GM21723 (cell line): ENCODE measurements around the gene ADAT1.

Experiments
- ATAC-seq: cut with Tn5 transposase; IDR thresholded peaks from one replicate; pipeline ENCODE4 v1.9.1; 2021; ENCODE audit warnings: mild to moderate bottlenecking, moderate library complexity; ENCODE audit not compliant: unreplicated experiment

The ADAT1 gene, protein sequence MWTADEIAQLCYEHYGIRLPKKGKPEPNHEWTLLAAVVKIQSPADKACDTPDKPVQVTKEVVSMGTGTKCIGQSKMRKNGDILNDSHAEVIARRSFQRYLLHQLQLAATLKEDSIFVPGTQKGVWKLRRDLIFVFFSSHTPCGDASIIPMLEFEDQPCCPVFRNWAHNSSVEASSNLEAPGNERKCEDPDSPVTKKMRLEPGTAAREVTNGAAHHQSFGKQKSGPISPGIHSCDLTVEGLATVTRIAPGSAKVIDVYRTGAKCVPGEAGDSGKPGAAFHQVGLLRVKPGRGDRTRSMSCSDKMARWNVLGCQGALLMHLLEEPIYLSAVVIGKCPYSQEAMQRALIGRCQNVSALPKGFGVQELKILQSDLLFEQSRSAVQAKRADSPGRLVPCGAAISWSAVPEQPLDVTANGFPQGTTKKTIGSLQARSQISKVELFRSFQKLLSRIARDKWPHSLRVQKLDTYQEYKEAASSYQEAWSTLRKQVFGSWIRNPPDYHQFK

DNA sequence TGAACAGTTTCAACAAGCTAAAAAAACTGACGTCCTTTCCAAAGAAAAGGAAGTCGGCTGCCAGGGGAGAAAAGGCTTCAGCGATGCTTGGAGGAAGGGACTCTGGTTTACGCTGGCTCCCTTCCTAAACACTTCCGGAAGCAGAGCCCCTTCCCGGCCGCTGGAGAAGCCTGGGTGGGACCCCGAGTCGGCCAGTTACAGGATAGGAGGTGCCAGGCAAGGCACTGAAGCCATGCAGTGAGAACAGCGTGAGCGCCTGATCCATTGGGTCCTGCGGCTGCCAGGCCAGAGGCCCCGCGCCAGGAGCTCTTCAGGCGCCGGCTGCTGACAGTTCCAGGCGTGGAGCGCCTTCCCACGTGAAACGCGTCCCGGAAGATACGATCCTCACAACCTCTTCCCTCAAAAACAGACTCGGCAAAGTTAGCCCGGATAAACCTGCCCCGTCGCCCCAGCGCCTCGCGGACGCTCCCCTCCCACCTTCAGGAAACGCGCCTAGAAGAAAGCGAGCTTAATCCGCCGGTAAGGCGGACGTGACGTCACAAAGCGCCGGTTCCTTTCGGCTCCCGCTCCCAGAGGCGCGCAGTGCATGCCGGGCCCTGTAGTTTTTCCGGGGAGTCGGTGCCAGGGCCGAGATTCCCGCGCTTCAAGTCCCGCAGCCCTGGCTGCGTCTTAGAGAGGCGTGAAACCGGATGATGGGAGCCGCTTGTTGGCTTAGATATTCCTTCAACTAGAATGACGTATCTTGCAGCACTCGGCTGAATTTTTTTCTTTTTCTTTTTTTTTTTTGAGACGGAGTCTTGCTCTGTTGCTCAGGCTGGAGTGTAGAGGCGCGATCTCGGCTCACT lies at the start of gene ADAT1:
Gene ADAT1, minus strand, starts transcription at position 521 of the 845 bp plus-strand sequence. CDS start 2,482 bp downstream, outside the sequence.
- ATAC-seq = peak; percentile 95

DNA sequence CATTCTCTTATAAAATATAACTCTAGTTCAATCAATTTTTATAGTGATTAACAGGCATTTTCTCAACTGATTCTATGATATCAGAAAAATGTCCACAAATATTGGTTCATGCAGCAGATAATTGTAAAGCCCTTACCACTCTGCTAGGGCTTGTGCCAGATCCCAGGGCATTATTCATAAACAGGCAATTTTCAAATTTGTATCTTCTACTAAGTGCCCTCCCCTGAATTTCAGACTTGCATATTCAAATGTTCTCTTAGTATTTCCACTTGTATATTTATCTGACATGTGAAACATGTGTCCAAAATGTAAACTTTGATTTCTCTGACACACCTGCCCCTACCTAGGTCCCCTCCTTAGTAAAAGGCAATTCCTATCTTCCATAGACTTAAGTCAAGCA lies 44.4 kb upstream of the ADAT1 start:
- no peak for ATAC-seq

DNA sequence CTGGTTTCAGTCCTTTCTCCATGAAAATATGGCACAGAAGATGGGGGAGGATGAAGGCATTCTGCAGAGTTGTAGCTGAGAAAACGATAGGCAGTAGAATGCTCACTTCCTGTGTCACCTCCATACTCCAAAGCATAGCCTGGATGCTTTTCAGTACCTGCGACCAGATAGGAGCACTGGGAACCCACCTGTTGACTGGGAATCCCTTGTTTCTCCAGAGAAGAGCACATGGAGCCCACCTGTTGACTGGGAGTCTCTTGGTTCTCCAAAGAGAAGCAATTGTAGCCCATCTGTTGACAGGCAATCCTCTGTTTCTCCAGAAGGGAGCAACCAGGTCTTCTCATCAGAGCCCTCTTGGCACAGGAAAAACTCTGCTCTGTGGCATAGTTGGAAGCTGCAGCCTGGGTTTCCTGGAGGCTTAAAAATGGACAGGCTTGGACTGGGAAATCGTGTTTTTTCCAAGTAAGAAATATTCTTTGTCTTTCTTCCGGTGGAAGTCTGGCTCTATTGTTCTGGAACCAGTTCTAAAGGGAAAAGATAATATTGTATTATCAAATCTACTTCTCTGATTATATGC lies 37.7 kb upstream of the ADAT1 start:
- ATAC-seq = no peak

DNA sequence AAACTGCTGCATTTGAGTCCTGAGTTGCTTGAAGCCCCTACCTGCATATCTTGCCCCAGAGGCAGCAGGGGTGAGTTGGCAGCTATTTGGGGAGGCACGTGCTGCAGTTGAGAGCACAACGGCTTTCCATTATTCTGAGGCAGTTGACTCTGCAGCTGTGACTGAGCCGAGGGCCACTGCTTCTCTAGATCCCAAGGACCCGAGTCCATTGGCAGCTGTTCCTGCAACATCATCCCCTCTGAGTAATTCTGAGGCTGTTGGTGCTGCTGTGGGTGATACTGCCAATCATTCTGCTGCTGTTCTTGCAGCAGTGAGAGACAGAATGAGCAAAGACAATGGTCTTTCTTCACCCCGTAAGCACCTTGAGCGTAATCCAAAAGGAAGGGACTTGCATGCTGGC lies 37.2 kb upstream of the ADAT1 start:
- no peak for ATAC-seq

DNA sequence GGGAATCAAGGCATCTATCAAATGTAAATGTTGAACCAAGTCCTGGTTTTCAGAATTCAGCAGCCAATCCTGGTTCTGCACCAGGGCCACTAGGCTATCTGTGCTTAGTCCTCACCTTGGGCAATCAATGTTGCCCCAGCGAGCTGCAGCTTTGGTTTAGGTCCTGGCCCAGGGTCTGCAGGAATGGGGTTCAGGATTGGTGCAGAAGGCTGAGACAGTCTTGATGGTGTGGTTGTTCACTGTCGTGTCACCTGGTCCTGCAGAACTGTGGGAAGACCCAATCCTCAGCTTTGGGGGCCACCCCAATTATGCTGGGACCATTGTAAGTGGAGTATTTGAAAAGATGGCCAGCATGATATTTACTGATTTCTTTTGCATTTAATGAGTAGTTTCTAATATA lies 35.1 kb upstream of the ADAT1 start:
- ATAC-seq = no peak

DNA sequence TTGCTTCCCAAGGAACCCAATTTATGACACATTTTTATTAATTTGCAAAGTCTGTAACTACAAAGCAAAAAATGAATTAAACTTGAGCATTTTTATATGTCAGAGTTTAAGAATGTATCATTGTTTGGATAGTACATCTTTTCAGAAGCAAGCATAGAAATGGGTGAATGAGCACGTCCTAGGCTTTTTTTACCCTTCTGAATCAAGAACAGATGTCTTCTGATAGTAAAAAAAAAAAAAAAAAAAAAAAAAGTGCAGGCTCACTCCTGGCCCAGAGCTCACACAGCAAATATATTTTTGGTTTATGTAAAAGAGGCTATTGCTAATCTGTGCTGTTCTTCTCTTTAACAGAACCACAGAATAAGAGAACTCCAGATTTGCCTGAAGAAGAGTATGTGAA lies 30.8 kb upstream of the ADAT1 start:
- ATAC-seq = no peak

DNA sequence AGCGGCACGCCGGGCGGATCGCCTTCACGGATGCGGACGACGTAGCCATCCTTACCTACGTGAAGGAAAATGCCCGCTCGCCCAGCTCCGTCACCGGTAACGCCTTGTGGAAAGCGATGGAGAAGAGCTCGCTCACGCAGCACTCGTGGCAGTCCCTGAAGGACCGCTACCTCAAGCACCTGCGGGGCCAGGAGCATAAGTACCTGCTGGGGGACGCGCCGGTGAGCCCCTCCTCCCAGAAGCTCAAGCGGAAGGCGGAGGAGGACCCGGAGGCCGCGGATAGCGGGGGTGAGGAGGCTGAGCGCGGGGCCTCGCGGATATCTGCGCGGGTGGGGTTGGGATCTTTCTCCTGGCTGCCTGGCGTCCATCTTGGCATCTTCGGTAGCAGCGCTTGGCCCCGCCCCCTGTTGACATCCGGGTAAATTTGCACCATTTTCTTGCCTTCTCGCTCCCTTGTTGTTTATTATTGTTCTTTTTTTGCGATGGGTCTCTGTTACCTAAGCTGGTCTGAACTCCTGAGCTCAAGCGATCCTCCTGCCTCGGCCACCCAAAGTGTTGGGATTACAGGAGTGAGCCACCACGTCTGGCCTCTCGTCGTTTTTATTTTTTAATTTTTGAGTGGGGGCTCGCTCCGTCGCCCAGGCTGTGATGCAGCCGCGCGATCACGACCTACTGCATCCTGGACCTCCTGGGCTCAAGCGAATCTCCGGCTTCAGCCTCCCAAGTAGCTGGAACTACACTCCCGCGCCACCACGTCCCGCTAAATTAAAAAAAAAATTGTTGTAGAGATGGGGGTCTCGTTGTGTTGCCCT lies 25.4 kb upstream of the ADAT1 start:
- peak; percentile 42 for ATAC-seq

DNA sequence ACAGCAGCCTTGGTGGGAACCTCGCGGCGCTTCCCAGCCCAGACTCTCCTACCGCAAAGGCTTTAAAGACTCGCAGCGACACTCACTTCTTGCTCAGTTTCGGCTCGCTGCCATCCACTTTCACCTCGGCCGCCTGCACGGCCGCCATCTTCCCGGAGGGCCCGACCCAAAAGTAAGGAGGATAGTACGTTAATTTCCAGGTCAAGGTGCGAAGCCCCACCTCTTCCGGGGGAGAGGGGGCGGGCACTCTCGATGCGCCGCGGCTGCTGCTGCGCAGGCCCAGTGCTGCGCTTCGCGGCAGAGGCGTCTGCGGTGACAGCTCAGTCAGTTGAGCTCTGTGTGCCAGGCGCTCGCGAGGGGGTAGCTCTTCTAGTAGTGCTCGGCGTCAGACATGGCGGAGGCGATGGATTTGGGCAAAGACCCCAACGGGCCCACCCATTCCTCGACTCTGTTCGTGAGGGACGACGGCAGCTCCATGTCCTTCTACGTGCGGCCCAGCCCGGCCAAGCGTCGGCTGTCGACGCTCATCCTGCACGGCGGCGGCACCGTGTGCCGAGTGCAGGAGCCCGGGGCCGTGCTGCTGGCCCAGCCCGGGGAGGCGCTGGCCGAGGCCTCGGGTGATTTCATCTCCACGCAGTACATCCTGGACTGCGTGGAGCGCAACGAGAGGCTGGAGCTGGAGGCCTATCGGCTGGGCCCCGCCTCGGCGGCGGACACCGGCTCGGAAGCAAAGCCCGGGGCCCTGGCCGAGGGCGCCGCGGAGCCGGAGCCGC lies 24.6 kb upstream of the ADAT1 start, which contains the start of the genes KARS1 and TERF2IP:
Gene KARS1, minus strand, starts transcription at position 174 of the 773 bp plus-strand sequence. Its CDS starts 26 bp downstream, at position 148.
Gene TERF2IP, plus strand, starts transcription at position 282 of the 773 bp plus-strand sequence. Its CDS starts 110 bp downstream, at position 392.
- ATAC-seq = peak; percentile 85

DNA sequence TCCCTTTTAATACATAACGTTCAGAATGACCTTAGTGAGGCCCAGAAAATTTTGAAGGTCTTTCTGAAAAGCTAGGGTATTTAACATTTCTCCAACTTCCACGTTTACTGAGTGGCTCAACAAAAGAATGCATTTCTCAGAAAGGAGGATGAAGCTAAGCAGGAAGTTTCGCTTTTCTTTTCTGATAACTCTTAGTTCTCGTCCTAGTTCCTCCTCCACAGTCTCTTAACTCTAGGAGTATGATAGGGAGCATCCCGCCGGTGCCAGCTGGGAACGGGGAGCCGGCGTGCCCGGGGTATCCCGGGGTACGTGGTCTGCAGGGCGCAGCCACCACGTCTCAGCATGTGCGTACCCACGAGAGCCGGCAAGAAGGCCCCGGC lies 24.0 kb upstream of the ADAT1 start:
- ATAC-seq = peak; percentile 27

DNA sequence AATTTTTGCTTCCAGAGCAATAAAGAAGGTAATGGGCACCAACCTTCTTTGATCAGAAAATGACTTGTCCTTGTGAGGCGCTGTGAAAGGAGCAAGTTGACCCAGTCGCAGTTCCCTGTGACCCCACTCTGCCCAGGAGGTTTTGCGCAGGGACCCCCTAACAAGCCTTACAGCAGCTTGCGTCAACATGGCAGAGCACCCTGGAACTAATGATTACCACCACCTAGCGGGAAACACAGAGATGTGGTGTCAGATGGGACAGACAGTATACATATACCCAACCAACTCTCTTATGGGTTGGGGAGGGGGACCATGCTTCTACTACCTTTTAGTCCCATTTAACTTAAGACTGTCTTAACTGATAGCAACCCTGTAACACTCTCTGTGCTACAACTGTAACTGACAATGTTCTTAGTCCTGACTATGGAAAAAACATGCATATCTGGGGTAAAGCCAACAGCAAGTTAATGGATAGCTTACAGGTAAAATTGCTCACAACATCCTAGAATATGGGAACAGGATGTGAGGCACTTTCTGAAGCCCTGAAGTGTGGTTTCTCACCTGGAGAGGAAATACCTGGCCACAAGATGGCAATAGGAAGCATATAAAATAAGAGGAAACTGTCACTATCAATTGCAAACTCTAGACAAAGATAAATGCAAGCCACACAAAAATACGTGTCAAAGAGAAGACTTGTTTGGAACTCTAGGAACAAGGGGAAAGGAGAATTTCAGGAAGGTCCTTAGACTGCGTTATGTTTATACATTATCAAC lies 21.3 kb upstream of the ADAT1 start:
- no peak for ATAC-seq

DNA sequence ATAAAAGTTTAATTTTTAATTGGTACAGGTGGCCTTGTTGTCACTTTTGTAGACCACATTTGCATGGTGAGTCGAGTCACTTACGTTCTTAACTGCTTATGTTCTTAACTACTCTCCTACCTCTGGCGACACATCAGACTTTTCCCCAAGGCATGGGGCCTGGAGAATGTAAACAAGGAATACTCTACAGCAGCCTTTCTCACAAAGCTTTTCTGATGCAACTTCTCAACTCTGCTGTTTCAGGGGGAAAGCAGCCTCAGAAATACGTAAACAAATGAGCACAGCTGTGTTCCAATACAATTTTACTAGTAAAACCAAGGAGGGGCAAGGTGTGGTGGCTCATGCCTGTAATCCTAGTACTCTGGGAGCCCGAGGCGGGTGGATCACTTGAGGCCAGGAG lies 17.5 kb upstream of the ADAT1 start:
- no peak for ATAC-seq

DNA sequence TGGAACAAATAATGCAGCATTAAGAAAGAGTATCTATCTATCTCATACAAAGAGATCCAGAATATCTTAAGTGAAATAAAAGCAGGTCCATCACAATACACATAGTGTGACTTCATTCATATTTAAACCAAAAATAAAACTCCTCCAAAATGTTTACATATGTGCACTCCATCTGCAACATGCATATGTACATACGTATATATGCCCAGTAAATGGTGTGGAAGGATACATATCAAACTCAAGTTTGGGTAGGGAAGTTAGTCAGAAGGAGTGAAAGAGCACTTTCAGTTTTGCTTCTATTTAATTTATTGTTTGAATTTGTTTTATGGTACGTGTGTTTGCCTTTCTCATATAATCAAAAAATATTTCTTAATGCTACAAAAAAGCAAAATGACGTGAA lies 12.0 kb upstream of the ADAT1 start:
- no peak for ATAC-seq

DNA sequence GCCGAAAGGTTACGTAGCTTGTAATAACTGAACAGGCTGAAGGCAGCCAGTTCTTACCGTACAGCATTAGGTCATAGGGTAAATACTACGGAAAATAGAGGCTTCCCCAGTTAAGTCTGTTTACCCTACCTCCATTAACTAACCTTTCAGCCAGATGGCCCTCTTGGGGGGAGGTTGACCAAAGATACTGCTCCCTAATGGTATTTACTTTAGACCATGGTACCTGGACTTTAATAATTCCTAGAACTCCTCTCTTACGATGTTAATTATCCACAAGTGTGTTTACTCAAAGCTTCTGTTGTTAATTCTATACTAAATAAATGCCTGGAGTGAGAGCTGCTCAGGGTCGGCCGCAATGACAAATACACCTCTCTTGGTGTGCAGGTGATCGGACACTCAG lies 9.8 kb upstream of the ADAT1 start:
- no peak for ATAC-seq

DNA sequence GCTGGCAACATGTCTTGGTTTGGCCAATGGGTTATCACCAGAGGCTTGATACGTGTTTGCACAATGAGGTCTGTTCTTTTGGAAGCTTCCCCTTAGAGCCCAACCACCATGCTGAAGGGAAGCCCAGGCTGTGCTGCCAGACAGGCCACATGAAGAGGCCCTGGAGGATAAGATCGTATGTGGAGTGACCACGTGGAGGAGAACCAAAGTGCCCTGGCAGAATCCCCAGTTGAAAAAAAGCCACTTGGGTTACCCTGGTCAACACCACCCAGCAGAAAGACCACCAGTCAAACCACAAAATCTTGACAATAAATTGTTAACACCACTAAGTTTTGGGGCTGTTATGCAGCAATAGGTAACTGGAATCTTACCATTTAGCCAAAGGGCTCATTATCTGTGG lies 7.0 kb upstream of the ADAT1 start:
- no peak for ATAC-seq

DNA sequence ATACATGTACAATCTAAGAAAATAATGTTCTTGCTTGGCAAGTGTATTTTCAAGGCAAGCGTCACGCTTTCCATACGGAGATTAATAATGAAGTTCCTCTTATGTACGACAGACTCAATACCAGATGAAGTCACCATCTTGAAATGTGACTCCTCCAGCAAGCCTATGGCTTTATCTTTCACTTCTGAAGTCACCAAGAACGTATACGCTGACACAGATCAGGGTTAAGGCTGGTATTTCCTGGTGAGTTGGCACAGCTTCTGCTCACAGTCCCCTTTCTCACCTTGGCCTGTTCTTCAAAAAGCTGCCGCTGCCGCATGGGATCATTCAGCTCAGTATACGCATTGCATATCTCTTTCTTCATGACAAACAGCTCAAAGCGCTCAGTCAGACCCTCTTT lies 6.1 kb upstream of the ADAT1 start:
- no peak for ATAC-seq

DNA sequence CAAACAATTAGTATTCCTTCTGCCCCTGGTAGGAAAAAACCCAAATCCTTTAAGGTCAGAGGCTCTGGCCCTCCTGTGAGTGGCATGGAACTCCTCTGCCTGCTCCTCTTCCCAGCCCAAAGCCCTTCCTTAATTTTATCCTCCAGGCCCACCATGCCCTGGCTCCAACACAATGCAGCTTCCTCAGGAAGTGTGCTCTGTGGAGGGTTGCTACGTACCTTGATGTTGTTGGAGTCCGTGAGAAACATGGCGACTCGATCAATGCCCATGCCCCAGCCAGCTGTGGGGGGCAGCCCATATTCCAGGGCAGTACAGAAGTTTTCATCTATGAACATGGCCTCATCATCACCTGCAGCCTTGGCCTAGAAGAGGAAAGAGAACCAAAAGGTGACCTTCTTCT lies 5.3 kb upstream of the ADAT1 start:
- no peak for ATAC-seq

DNA sequence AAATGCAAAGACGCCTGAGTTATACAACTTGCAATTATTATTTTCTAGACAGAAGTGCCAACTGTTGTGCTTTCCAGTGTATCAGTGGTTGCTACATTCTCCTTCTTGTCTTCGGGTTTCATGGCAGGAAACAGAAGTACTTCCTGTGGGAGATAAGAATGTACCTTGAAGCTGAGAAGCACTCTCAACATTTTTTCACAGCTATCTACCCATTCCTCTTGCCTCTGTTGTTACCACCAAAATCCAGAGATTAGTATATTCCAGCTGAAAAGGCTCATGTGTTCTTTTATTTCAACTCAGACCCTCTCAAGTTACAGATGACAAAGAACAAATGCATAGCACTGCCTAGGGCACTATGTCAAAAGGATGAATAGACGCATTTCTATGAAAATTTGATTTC lies 4.8 kb upstream of the ADAT1 start:
- ATAC-seq = no peak

DNA sequence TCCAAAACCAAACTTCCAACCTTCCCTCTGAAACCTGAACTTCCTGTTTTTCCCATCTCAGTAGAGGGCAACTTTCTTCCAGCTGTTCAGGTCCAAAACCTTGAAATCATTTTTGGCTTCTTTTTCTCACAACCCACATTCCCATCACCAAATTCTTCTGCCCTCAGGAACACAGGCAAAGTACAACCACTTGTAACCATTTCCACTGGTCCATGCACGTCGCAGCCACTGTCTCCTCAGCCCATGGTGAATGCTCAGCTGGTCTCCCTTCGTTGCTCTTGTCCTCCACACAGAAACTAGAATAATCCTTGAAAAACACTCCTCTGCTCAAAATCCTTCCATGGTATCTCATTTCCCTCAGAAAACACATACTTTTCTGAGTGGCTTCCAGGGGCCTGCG lies 3.7 kb upstream of the ADAT1 start:
- ATAC-seq = no peak

DNA sequence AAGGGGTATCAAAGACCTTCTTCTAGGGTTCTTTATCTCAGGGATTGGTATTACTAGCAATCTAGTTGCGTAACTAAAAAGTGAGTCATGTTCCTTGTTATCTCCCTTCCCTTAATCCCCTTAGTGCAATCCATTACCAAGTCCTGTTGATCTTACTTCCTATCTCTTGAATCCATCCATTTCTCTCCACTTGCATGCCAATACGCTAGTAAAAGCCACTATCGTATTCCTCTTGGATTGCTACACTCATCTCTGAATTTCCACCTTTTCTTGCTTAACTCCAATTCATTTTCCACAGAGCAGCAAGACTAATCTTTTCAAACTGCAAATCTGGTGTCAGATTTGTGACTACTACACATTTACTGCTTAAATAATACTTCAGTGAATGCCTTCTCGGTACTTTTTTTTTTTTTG lies 1.8 kb upstream of the ADAT1 start:
- no peak for ATAC-seq
